HG02759 (cell line): Measurements from ENCODE around the gene RBKS.

Experiments
- ATAC-seq: cut with Tn5 transposase; IDR thresholded peaks from one replicate; pipeline ENCODE4 v1.9.1; 2021; ENCODE audit warnings: mild to moderate bottlenecking, moderate library complexity; ENCODE audit not compliant: unreplicated experiment

The RBKS gene

DNA sequence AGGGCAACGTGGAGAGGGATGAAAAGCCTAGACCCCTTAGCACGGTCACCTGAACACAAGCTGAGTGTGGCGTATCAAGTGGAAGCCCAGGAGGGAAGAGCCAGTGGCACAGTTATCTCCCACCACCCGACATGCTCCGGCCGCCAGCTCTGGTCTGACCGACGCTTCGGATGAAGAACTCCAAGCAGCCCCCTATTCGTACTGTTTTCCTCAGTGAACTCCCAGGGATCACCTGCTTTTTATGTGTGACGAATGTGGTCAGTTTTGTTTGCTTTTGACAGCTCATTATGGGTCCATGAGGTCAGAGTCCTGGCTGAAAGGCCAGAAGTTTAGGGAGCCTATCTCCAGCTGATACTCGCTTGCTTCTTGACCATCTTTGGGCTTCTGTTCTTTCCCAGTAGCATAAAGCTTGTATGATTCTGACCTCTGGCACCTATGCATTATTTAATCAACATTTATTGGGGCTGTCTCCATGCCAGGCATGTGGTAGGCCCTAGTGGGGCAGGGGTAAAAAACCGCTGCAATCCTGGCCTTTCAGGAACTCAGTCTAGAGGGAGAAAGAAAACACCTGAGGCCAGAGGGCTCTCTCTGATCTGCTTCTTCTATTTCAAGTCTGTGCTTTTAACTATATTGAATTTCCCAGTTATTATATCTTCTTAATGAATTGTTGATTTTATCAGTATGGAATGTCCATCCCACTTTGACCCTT lies 151.7 kb downstream of the RBKS start:
- no peak for ATAC-seq

DNA sequence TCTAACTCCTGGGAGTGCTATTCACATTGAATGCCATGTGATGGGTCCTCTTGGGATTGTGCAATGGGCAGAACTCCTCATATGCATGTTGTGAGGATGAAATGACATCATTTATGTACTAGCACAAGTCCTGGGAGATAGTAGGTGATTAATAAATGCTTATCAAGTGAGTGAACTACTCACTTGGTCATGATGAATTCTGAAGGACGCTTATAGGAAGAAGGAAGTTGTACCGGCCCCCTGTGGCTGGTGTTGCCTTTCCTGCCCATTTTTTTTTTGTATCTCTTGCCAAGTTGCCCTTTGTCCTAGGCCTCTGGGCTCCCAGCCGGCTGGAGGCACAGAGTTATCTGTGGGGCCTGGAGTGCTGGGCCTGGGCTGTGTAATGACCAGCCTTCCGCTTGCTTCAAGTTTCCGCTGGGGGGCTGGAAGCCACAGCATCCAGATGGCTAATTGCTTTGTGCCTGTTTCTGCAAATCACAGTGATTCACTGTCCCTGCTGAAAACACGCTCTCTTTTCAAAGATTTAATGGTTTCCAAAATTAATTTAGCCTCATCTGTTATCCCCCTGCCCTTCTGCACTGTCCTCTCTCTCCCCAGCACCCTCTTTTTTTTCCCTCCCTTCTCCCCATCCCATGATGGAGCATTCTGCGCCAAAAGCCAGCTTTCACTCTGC lies 152.4 kb downstream of the RBKS start:
- ATAC-seq: no peak

DNA sequence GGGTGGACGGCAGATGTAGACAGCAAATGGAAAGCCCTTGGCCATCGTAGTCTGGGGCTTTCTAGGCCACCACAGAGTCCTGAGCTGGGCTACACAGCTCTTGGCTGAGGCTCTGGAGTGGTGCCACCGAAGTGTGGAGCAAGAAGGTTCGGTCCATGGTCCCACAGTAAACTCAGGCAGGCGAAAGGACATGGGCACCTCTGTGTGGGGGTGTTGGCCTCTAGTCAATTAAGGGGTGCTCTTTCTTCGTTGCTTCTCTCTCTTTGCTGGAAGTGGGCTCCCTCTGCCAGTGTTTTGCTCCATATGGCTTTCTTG lies 153.3 kb downstream of the RBKS start:
- ATAC-seq: no peak

DNA sequence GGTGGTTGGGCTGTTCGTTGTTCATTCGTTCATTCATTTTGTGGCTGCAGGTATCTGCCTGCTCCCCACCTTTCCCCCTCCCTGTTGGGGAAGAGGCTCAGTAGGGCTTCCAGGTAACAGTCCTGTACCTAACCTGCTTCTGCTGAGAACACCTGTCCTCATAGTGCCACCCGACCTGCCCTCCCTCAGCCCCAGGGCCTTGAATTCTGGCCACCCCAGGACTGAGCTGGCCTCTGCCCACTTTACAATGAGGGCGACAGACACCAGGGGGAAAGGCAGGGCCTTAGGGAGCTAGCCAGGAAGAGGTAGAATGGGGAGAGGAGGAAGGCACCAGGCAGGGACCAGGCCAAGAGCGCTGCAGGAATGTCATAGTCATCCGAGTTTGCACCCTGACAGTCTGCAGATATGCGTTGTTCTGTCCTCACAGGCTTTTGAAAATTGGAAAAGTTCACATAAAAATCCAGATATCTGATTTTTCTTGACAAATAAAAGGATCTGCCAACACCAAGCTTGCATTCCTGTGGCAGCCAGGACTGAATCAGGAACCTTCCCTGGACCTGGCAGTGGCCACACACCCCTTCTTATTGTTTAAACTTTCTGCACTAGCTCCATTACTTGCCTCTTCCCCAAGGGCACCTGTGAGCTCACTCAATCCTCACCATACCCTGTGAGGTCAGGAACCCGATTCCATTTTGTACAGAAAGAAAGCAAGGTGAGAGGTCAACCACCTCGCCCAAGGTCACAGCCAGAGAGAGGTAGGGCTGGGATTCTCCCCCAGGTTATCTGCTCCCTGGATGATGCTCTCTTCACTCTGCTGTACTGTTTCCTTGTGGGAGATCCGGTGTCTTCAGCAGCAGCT lies 153.9 kb downstream of the RBKS start:
- ATAC-seq: no peak

DNA sequence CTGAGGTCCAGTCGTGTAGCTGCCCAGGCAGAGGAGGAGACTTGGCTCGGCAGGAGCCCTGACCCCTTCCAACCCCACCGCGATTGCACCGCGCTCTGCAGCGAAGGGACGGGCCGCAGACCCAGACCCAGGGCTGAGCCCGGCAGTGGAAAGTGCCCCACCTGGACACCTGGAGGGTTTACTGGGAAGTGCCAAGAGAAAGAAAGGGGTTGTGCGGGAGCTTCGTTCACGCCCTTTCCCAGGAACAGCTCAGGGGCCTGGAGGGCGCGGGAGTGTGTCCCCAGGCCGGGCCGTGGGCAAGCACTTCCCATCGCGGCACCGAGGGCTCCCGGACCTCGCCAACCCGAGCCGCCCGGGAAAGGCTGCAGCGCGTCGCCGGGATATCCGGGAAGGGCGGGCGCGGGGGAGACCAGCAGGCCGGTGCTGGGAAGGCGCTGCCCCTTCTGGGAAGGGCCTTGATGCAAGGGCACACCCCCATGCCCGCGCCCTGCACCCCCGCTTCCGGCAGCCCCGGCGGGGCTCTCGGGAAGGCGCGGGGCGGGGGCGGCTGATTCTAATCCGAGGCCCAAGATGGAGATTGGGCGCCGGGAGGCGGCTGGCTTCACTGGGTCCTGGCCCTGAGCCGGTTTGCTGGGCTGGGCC lies 154.8 kb downstream of the RBKS start:
- no peak for ATAC-seq

DNA sequence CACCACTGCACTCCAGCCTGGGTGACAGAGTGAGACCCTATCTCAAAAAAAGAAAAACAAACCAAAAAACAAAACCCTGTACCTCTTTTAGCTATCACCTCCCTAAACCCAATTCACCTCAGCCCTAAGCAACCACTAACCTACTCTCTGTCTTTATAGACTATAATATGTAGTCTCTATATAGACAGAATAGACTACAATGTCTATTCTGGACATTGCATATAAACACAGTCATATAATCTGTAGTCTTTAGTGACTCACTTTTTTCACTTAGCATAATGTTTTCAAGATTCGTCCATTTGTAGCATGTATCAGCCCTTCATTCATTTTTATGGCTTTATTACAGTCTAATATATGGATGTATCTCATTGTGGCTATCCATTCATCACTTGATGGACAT lies 155.9 kb downstream of the RBKS start:
- no peak for ATAC-seq
